NCI-H524 treated with DMSO at 0.1 percent for 48 hours (cell line): ENCODE results near the gene RBM33.
"Not testable (repeated sequence)": the region's sequence is repeated elsewhere in the genome, so short reads cannot be mapped to it uniquely, and the experiment has no call there.

ENCODE experiments used
- DNase-seq: peaks from one replicate; lab custom pipeline; 2025; lab: John Stamatoyannopoulos, UW

The RBM33 gene

DNA sequence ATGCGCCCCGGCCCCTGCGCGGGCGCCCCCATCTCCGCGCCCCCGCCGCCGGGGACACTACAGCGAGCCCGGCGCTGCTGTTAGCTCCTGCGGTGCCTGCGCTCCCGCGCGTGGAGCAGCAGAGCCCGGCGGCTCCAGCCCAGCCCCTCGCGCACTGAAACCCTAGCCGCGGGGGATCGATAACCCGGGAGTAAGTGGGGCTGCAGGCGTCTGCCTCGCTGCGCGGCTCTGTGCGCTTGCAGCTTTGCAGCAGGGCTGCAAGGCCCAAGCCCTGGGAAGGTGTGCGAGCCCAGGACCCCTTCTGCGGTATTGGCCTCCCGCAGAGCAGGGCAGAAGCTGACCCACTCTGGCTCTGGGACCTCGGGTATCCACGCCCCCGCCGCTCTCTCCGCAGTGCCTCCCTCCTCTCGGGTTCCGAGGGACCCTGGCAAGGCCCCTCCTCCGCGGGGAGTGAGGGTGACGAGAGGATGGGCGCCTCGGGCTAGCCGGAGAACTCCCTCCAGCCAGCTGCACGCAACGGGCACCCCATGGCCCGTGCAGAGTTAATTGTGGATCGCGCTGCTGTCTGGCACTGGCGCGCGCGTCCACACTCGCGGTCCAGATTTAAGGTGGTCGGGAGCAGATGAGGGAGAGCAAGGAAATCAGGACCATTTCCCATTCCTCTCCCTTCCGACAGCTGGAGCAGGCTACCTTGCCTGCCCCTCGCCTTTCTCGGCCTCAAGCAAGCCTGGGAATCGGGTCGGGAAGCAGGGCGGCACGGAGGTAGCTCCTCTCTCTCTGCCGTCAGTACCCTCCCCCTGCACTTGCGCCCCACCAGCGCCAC is 165.7 kb downstream of the RBM33 start:
- no peak for DNase-seq

DNA sequence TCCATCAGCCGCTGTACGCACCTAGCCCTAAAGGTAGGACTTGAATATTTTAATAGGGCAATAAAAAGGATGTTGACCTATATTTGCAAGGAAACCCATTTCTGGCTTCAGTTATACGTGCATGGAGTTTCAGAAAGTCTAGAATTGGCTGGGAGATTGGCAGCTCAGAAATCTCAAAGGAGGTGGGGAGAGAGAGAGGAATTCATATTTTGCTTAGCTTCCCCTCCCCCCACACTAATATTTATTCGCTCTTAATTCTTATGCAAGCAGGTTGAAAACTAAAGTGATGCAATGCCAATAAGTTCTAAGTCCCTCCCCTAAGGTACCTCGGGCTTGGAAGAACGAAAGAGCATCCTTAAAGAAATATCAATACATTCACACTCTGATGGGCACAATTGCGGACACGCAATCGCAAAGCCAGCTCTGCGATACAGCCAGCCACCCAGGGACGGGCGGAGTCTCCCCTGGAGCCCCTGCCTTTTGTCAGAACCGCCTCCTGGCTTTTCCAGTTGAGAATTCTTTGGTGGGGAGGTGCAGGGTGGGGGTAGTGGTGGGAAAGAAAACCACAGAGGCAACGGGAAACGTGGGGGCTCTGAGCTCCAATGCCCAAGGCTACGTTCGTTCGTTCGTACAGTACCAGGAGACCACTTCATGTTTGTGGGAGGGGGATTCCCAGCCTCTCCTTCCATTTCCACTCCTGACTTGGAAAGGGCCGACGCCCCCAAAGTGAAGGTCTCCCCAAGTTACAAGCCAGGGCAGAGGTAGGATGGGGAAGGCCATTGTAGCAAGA is 166.5 kb downstream of the RBM33 start:
- no peak for DNase-seq

- DNase-seq: no peak
Measured at GRCh38 chr7:155811560-155811894, 167.1 kb downstream of the RBM33 start.

DNA sequence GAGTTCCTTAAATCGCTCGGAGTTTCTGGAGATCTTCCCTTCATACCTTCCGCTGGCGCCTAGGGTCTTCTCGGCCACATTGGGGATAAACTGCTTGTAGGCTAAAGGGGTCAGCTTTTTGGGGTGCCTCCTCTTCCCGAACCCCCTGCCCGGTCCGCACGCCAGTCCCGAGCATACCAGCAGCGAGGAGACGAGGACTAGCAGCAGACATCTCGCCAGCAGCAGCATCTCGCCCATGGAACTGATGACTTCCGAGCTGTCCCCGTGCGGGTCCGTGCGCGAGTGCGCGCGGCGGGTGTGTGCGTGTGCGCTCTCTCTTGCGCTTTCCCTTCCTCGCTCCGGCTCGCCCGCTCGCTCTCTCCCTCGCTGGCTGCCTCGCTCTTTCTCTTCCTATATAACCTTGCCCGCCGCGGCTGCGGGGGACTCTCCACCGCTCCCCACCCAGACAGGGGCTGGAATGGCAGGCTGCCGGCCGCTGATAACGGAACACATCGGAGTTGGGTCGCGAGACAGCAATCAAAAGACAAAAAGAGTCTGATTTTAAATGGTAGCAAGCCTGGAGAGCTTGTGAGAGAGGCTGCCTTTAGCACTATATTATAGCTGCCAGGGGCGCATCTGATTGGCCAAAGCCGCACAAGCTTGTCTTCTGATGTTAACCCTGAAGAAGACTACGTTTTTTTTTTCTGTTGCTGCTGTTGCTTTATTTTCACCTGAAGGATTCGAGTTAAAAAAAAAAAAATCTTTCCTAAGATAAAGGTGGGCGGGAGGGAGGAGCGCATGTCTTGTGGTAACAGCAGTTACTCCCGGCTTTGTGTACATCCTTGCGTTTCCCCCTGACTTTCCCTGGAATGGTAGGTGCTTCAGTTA is 167.7 kb downstream of the RBM33 start, which contains the start of gene SHH:
TSS of gene SHH (minus strand) at position 569 of the 867 bp plus-strand sequence. CDS start at position 228, 341 bp downstream.
- no peak for DNase-seq

DNA sequence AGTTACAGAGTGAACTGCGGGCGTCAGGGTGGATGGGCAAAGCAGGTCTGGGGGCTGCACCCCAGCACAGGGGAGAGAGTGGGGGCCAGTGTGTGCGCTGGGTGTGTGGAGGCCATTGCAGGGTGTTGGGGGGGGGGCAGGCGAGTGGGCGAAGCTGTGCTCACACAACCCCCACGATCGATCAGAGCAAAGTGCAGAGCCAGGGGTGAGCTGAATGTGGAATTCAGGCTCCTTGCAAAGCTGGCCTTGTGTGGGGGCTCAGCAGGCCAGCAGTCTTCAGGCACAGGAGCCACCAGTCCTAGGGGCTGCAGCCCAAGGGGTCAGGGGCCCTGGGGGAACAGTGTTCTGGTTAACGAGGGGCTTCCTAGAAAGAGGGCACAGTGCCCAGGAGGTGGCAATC is 168.7 kb downstream of the RBM33 start:
- DNase-seq: no peak

- no peak for DNase-seq
Measured at GRCh38 chr7:155813546-155814315, 169.3 kb downstream of the RBM33 start.

DNA sequence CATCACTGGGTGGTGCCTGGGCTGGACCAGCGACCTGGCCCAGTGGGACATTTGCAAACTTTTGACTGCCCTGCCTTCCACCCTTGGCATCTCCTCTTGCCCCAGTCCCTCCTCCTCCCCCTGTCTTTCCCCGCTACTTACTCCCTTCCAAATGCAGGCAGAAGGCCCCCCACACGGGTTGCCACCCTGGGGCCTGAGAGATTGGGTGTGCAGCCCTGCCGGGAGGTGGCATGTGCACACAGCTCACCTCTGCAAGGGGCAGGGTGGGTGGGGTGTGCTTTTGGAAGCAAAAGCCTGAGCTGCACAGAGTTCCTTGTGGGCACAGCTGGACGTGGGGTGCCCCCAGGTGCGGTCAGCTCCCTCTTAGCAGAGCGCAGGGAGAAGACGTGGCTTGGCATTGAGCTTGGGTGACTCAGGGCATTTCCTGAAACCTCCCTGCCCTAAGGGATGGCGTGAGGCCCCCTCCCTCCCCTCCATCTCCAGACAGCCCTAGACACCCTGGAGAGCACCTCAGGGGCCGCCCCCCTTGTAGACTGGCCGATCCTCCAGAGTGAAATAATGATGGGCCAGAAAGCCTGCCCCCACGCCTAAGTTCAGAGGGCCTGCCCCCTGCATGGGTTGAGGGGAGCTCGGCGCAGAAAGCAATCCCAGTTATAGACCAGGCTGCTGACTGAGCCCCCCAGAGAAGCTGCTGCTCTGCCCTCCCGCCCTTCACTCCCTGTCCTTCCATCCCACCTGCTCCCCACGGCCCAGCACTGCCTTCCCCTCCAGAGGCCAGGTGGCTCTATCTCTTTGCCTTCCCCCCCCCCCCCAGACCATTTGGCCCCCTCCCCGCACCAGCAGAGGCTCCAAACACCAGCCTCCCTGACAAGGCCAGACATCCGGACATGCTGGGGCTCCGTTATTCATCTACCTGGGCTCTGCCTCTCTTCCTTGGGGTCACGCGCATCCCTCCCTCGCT is 170.1 kb downstream of the RBM33 start:
- no peak for DNase-seq

GRCh38 chr7:155815332-155816191 is 171.1 kb downstream of the RBM33 start:
- DNase-seq: no peak

GRCh38 chr7:155816192-155816508 is 171.7 kb downstream of the RBM33 start:
- no peak for DNase-seq

DNA sequence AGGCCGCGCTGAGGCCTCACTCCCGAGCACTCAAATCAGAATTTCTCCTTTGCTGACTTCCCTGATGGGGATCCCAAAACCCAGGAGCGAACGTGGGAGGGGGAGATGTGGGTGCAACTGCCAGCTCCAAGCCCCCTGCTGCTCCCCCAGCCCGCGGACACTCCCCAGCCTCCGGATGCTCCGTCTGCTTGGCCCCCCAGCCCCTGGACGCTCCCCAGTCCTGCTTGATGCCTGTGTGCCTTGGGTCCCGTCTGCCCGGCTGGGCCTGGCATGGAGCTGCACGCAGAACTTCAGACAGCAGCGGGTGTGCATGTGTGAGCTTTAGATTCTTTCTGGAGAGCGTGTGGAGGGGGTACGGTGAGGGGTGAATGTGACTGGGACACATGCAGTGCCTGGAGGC is 172.5 kb downstream of the RBM33 start:
- no peak for DNase-seq

DNA sequence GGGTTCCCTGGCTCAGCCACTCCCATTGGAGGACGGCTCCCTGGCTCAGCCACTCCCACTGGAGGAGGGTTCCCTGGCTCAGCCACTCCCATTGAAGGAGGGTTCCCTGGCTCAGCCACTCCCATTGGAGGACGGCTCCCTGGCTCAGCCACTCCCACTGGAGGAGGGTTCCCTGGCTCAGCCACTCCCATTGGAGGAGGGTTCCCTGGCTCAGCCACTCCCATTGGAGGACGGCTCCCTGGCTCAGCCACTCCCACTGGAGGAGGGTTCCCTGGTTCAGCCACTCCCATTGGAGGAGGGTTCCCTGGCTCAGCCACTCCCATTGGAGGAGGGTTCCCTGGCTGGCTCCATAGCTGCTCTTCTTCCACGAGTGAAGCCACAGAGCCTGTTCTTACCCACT is 173.1 kb downstream of the RBM33 start:
- not testable (repeated sequence) for DNase-seq

DNA sequence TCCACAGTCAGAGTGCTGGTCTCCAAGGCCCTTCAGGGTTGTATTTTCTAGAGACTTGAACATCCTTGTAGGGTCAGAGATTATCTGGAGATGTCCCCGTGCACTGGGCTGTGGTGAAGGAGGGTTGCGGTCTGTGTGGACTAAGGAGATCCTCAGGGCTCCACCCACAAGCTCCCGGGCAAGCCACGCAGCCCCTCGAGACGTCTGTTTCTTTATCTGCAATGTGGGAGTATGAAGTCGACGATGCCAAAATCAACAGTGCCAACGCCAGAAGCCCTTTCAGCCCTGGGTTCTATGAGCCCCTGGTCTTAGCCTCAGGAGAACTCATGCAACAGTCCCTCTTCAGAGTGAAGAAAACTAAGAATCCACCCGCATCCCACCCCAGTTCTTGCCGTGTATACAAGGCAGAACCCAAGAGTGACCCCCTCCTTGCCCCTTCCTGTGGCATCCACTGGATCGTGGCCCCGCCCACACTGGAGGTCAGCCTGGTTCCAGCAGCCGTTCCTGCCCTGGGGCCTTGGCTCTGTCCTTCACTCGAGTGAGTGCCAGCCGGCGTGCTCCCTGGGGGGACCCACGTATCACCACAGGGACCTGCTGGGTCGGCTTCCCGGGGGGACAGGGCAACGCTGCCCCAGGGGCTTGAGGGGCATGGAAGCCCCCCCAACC is 173.8 kb downstream of the RBM33 start:
- DNase-seq: no peak

- no peak for DNase-seq
Measured at GRCh38 chr7:155818820-155819168, 174.3 kb downstream of the RBM33 start.

DNA sequence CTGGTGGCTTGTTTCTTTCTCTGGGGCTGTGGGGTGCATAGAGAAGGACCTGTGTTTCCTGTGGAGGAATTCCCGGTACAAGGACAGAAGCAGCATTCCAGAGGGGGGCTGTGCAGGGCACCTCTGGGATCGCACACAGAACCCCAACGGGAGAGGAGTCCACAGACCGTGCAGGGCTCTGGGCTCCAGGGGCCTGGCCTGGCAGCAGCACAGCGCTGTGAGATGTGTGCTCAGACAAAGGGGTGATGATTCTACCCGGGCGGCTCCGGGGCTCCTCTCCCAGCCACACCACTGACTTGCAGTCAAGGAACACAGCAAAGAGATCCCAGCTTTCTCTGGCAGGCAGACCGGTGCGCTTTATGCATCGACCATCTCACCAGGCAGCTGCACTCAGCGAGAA is 174.7 kb downstream of the RBM33 start:
- no peak for DNase-seq

GRCh38 chr7:155820246-155820645 is 175.8 kb downstream of the RBM33 start:
- no peak for DNase-seq

DNA sequence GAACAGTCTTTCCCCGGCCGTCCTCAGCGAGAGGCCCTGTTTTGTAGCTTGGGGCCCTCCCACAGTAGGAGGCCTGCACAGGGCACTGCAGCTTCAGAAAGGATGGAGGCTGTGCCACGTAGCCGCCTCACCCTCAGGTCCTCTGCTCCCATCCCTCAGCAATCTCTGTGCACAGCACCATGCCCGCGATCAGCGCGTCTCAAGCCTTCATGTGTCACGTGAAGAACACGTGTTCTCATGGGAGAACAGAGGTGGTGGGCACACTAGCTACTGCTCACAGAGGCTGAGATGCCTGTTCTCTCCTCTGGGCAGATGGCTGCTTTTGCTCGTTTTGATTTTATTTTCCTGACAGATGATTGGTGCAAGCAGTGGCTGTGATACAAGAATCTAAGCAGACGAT is 176.3 kb downstream of the RBM33 start:
- no peak for DNase-seq

GRCh38 chr7:155821851-155822250 is 177.4 kb downstream of the RBM33 start:
- DNase-seq: no peak

DNA sequence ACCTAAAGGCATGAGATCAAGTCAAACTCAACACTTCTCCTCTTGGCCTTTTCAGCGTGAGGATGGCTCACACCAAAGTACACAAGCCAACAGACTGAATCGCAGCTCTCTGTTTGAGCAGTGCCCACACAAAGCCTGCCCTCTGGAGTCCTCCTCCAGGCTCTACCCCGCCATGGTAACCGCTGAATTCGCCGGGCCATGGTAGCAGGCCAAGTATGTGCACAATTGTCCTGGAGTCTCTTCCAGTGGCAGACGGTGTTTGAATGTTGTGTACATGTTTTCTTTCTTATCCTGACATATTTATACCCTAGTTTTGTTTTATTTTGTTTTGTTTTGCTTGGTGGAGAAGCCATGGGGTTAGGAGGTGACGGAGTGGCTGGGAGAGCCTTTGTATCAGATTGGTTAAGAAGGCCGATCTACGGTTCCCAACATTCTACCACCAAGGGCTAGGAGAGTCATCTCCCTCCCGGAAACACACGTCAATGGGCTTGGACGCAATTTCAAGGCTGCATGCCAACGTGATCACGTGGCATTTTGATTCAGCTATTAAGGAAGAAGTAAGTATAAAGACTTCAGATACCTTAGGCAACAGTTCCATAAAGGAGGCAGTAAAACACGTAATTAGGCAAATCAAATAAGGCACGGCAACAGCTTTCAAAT is 179.9 kb downstream of the RBM33 start:
- no peak for DNase-seq

GRCh38 chr7:155825336-155825735 is 180.9 kb downstream of the RBM33 start:
- DNase-seq: no peak
